ENCODE results near the gene BABAM2.
"Not testable (repeated sequence)": the region's sequence is repeated elsewhere in the genome, so short reads cannot be mapped to it uniquely, and the experiment has no call there.

Gene BABAM2

DNA sequence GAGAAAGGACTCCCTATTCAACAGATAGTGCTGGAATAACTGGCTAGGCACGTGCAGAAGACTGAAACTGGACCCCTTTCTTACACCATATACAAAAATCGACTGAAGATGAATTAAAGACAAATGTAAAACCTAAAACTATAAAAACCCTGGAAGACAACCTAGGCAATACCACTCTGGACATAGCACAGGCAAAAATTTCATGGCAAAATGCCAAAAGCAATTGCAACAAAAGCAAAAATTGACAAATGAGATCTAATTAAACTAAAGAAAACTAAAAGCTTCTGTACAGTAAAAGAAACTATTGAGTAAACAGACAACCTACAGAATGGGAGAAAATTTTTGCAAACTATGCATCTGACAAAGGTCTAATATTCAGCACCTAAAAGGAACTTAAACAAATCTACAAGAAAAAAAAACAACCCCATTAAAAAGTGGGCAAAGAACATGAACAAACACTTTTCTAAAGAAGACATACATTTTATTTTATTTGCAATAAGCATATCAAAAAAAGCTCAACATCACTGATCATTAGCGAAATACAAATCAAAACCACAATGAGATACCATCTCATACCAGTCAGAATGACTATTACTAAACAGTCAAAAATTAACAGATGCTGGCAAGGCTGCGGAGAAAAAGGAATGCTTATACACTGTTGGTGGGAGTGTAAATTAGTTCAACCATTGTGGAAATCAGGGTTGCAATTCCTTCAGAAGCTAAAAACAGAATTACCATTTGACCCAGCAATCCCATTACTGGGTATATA, 8.5 kb upstream of the BABAM2 start:
- not testable (repeated sequence) for DNase-seq

DNA sequence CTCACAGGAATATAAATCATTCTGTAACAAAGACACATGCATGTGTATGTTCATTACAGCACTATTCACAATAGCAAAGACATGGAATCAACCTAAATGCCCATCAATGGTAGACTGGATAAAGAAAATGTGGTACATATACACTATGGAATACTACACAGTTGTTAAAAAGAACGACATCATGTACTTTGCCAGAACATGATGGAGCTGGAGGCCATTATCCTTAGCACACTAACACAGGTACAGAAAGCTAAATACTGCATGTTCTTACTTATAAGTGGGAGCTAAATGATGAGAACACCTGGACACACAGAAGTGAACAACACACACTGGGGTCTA, 8.0 kb upstream of the BABAM2 start:
- not testable (repeated sequence) for DNase-seq

DNA sequence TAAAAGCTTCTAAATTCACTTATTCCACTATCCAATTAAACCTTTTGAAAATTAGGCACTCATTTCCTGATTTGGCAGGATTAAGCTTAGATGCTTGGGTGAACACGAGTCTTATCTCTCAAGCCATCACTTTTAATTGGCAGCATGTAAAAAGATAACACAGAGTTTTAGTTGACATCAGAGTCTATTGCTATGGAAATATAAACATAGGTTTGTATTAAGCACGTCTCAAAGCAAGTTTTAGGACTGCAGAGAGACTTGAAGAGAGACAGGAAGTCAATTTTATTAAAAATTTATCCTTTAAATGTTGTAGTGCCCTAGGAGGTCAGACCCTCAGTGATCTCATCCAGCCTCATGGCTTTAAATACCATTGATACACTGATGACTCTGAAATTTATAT, 5.9 kb upstream of the BABAM2 start:
- no peak for DNase-seq

DNA sequence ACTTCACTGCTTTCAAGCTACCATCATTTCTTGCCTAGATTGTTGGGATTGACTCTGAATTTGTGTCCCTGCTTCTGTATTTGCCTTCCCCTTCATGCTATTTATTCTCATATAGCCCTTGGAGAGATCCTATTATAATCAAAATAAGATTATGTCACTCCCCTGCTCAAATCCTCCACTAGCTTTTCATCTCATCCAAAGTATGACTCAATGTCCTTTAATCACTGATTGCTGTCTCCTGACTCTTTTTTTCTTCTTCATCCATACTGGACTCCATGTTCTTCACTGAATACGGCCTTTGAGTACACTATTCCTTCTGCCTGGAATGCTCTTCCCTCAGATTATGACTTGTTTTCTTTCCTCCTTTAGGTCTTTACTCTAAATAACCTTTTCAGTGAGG, 5.3 kb upstream of the BABAM2 start:
- no peak for DNase-seq

DNA sequence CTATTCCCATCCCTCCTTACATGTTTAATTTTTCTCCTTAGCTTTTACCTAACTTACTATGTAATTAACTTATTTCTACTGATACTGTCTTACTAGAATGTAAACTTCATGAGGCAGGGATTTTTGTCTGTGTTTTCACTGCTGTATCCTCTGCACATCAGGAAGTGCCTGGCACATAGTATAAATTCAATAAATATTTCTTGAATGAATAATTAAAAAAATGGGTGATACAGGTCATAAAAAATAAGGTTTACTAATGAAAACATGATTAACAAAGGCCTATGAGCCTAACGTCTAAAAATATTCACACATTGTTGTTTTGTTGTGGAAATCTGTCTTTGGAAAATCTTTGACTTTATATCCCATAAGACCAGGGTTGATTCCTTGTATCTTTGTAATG, 4.9 kb upstream of the BABAM2 start:
- DNase-seq = no peak

DNA sequence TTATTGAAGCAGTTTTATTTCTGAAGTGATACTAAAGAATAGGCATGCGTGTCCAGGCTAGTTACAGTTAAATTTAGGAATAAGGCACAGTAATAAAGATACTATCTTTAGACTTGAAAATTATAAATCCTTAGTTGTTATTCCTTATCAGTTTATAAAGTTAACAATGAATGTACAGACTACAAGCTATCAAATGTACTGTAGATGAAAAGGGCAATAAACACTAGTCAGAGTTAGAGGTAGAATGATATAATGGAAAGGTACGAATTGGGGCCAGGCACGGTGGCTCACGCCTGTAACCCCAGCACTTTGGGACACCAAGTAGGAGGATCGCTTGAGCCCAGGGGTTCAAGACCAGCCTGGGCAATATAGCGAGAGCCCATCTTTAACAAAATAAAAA, 4.2 kb upstream of the BABAM2 start:
- DNase-seq = no peak

DNA sequence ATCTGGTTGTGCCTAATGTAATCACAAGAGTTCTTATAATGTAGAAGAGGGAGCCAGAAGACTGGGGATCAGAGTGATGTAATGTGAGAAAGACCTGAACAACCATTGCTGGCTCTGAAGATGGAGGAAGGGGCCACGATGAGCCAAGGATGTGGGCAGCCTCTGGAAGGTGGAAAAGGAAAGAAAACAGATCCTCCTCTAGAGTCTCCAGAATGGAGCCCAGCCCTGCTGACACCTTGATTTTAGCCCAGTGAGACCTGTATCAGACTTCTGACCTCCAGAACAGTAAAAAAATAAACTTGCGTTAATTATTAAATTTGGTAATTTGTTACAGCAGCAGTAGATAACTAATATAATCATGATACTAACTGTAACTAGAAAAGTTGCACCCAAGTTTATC, 3.4 kb upstream of the BABAM2 start:
- DNase-seq = no peak

DNA sequence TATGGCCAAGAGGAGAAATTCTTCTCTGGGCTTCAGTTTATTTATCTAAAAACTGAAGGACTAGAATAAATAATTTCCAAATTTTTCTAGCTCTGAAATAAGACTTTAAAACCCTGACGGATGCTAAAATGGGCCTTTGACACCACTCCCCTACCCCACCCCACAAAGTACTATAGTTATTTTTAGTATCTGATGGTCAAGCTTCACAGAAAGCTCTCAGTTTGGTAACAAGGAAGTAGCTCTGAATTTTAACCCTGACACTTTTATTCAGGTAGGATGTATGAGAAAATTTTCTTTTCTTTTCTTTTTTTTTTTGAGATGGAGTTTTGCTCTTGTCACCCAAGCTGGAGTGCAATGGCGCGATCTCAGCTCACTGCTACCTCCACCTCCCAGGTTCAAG, 2.7 kb upstream of the BABAM2 start:
- no peak for DNase-seq

DNA sequence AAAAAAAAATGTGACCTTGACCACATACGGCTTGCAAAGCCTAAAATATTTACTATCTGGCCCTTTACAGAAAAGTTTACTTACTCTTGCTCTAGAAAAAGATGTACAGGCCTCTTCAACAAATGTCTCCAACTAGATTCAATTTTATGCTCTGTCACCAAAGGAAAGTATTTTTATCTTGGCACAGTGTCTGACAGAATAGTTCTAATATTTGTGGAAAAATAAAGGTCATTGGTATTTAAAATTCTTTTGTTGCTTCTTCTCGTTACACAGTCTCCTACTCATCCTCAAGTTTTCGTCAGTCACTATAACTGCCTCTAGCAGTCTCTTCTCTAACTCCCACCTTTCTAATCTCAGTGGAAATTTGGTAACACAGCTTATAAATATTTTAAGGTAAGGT, 1.7 kb upstream of the BABAM2 start:
- no peak for DNase-seq

DNA sequence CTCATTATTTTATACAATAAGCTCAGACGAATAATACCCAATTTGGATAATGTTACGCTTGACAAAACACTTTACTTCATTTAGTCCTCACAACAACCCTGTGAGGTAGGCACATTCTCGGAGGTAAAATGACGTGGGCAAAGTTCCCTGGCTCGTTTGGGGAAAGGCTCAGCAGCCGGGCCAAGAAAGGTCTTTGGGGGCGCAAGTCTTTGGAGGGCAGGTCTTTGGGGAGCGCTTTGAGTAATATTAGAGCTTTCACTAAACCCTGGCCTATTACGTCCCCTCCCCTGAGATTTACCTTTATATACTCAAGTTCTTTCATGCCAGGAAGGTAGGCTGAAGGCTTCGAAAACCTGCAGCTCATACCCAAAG, 769 bp upstream of the BABAM2 start:
- DNase-seq = no peak

DNA sequence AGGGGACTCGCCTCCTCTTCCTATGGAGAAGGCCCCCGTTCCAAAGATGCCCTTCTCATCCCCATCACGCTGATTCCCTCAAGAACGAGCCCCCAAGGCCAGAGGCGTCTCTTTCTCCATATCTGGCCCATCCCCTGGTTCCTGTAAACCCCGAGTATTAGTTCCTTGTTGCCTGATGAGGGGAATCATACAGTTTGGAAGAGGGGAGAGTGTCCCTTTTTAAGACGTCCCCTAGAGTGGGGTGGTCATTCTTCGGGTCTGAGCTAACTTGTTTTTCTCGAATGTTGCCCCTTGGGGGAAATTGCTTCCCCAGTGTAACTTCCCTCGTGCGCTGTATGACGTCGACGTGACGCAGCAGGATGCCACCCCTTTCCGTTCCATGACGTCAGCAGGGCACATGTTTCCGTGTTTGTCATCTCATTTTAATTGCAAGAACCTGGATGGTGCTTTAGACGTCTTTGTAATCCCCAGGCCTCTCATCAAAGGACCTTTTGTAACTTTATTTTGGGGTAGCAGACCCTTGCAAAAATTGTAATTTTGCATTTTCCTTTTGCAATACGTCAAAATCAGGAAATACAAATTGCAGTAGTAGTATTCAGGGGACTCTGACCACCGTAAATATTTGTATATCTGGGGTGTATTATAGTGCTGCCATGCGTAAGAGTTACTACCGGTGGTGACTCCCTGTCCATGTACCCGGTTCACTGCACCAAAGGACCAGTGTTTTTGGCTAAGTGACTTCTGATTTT, 569 bp downstream of the BABAM2 start:
- DNase-seq = no peak

DNA sequence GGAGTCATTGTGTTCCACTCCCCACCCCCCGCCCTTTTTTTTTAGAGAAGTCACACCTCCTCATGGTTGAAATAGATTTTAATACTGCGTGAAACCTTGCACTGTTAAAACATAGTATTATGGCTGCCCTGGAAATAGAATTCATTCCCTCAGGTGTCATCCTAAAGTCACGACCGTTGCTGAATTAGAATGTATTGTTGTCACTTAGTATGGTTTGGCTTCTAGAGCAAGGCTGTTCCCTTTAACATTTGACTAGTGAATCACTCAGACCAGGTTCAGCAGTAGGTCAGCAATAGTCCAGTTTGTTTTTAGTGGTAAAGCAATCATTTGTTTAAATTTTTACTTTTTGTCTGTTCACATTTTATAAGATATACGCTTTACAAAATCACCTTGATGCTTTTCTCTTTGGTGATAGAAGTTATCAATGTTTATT, 1.2 kb downstream of the BABAM2 start:
- DNase-seq = no peak

DNA sequence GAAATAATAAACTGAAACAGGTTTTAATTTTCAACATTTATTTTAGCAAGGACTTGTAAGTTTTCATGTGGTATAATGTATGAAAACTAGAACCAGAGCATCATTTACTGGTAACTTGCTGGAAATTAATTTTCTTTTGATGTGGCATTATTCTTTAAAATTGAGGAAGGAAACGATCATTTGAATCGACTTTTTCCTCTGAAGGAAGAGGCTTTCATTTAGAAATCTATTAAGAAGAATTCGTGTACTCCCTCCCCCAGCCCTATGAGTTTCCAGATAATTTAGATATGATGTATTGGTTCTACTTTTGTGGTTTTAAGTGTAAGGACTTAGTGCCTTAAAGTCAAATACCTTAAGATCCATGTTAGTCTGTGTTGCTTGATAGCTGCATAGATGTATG, 2.5 kb downstream of the BABAM2 start:
- no peak for DNase-seq

DNA sequence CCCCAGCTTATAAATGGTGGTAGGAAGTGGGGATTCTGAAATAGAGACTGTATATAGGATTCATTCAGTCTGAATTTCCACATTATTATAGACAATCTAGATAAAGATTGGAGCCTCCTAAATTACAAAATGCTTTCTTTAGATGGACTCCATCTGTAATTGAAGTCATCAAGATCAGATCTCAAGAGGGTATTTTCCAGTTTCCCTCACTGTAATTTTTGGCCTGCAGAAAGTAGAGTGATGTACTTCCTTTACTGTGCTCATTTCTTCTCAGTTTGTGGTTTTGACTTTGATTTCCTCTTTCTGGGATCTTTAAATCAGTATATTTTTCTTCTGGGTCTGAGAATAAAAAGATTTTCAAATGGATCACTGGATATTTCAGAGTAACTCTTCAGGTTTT, 7.2 kb downstream of the BABAM2 start:
- DNase-seq = no peak

DNA sequence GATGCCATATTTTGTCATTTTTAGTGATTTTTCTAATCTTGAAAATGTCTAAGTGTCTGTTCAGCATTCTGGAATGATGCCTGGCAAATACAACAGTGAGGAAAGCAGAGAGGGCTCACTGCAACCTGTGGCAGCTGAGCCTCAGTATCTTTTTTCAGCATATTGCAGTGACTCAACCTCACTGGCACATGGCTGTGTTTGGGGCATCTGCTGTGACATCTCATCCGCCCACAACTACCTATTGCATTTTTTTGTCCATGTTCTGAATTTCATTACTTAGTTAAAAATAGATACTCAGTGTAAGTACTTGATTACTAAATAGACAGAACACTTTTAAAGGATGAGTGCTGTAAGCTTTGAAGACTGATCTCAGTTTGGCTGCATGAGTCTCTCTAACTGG, 10.7 kb downstream of the BABAM2 start:
- DNase-seq = no peak

DNA sequence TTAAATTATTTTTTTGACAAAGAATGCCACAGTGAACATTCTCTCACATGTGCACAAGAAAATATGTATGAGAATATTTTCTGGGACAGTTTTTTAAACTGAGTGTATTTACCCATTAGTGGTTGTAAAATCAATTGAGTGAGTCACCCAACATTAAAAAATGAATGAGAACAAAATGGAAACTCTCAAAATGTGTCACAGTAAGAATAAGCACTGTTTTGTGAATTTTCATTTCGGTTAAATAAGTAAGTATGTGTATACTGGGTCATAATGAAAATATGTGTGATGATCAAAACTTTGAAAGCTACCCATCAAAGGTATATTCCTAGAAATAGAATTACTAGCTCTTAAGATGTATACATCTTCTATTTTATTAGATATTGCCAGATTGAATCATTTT, 11.6 kb downstream of the BABAM2 start:
- DNase-seq = no peak

DNA sequence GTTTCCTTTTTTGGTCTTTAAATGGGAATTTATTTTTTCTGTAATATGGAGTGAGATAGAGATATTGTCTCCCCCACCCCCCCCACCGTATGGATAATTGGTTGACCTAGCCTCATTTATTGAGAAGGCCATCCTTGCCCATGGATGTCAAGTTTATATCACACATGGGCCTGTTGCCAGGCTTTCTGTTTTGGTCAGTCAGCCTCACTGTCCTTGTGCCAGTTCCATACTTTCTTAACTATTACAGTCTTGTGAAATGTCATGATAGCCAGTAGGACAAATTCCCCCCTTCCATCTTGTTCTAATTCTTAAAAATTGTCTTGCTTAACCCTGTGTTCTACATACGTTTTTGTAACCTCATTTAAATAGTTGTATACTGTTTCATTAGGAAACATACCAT, 12.5 kb downstream of the BABAM2 start:
- no peak for DNase-seq

DNA sequence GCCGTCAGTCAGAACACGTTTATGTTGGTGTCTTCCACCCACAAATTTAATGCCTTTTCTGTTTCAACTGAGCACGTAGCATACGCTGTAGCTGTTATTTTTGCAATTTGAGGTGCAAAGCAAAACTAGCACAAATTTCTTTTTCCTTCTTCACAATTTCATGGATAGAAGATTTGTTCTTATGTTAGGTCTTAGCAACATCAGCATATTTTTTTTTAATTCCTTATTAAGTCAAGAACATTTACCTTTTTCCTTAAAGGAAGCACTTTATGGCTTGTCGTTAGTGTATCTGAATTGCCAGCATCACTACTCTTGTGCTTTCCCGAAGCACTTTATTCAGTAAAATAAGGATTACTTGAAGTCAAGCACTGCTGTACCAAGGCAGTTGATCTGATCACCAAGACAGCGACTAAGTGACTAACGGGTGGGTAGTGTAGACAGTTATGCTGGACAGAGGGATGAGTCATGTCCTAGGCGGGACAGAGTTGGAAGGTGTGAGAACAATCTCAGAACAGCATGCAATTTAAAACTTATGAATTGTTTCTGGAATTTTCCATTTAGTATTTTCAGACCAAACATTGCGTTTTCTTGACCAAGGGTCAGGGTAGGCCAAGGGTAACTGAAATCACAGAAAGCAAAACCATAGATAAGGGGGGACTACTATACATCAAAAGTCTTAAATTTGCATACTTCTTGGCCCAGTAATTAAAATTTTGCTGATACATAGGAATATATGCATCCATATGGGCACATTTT, 13.3 kb downstream of the BABAM2 start:
- DNase-seq = no peak

DNA sequence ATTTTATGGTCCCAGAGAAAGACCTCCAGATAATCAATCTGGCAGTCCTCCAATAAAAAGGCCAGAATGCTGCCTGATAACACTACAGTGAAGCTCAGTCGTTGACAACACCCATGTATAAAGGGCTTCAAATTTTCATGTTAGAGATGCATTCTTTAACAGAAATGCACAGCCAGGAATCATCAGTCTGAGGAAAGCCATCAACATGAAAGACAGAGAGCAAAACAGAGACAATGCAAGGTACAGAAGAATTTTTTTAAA, 13.8 kb downstream of the BABAM2 start:
- DNase-seq = no peak

DNA sequence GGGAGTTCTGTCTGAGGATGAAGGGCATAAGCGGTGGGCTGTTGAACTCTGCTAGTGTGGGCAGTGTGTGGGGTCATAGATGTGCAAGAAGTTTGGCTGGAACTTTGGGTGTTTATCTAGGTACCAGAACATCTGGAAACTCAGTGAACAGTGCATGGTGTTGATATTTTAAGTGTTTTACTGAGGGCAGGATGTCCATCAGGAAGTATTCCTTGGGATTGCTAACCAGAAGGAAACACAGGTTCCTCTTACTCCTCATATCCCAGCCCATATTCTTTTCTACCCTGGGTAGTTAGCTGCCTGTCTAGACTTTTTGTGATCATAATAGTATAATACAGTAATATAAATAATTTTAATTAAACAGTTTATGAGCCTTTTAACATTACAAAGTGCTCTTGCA, 15.5 kb downstream of the BABAM2 start:
- no peak for DNase-seq

DNA sequence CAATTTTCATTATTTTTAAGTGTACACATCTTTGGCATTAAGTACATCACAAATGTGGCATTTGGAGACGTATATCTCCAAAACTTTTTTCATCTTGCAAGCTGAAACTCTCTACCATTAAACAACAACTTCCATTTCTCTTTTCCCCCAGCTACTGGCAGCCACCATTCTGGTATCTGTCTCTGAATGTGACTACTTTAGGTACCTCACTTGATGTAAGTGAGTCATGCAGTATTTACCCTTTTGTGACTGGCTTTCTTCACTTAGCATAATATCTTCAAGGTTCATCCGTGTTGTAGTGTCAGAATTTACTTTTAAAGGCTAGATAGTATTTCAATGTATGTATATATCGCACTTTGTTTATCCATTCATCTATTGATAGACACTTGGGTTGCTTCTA, 17.0 kb downstream of the BABAM2 start:
- DNase-seq = no peak

DNA sequence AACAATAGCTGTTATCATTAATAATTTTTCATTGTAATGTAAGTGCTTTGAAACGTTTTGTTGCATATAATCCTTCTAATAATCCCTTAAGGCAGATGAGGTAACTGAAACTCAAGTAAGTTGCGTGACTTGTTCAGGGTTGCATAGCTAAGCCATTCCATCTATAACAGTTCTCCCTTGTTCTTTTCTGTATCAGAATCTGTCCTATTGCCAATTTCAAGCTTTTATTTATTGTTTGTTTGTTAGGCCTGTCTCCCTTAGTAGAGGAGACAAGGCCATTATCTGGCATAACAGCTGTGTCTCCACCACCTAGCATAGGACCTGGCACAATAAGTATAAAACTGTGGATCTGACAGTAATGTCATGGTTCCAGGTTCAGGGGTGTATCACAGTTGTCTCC, 19.4 kb downstream of the BABAM2 start:
- DNase-seq = no peak

DNA sequence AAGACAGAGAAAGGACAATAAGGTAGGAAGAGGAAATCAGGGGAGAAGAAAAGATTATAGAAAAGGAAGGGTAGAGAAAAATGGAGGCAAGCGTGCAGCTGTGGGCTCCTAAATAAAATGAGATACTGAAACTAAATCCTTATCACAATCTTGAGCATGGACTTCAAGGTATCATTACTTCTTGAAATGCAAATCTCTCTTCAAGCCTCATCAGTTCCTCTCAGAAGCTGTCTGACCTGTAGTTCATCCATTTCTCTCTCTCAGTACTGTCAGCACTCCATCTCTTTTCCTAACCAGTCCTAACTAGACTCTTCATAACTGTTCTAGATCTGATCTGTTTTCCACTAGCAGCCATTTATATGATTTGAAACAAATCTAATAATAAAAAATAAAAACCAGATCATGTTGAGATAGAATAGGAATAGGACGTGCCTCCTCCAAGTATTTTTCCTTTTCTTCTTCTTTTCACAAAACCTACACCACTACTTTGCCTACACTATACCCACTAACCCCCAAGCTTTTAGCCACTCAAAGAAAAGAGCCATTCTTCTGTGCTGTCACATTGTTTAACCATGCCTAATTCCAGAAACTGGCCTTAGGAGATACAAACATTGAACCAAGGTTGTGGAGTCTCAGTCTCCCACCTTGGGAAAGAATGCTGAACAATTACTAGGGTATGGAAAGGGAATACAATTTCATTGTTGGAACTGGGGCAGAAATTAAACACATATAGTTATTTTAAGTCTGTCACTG, 21.1 kb downstream of the BABAM2 start:
- no peak for DNase-seq

DNA sequence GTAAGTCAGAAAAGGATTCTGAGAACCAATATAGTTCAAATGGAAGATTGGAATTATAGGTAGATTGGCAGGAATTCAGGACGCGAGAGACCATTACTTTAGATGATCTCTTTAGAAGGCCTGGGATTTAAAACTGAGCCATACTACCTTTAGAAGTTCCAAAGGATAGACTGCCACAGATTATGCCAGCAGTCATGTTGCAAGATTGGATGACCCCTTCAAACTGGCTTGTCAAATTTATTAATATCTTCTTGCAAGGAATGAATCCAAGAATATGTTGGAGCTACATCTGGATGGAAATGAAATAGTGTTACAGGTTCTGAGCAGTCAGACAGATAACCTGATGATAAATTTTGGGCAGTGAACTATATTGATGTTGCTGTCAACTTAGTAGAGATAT, 22.0 kb downstream of the BABAM2 start:
- DNase-seq = no peak

Data from NCI-H2029 treated with DMSO at 0.1 percent for 48 hours (cell line).